K562 (cell line): ENCODE results near the gene OR8G5. TPM values are rescaled to one million over a fixed set of nuclear protein-coding genes. Genes with fewer than 3 reads are reported as not detected.

ENCODE experiments used
- ATAC-seq: fragments of 200-7000 bp; cut with Tn5 transposase; 3 replicates; pipeline ENCODE4 v1.9.1; 2020; ENCODE audit warnings: moderate library complexity
- BruUV-seq: library from RNA; stranded (reverse); fragments of 400-500 nt; replicated peaks from 2 replicates; lab custom pipeline; 2021; lab: Mats Ljungman, UMichigan
- CTCF ChIA-PET: fragments of 300-600 bp; formaldehyde crosslinking; extraction: SDS; loops from one replicate; lab custom pipeline; 2021; ENCODE audit warnings: low intra/inter-chr PET ratio; lab: Yijun Ruan, JAX
- POLR2A ChIA-PET: fragments of 300-600, 350-650 bp; sonication (Branson Sonifier 250); formaldehyde crosslinking; extraction: SDS; loops from one replicate; lab custom pipeline; 2021; ENCODE audit warnings: antibody characterized with exemption, inconsistent platforms; lab: Yijun Ruan, JAX
- DNase-seq, 4 experiments: peaks; one replicate each; pipeline versions ENCODE4 v3.0.0 to v3.0.0-alpha.2; 2011 to 2018; ENCODE audit warnings: low spot score in 3 of 4, mixed read lengths in 3 of 4; ENCODE audit errors: extremely low read depth in 1 of 4
- FAIRE-seq: peaks from 2 replicates; lab custom pipeline; 2011; peaks lifted over from hg19 to GRCh38; lab: Jason Lieb, UNC
- H2AFZ ChIP-seq: 2 replicates; pipeline ENCODE4 v1.6.0; 2011; ENCODE audit warnings: low read depth, low read length, control low read depth, inconsistent platforms
- H3K27ac ChIP-seq: fragments of 200-600 bp; 3 replicates; pipeline ENCODE4 v1.8.0; 2011; ENCODE audit warnings: low read depth, mild to moderate bottlenecking, control low read depth, inconsistent platforms, low read length, moderate library complexity, mixed read lengths; ENCODE audit errors: extremely low read depth
- H3K27me3 ChIP-seq, 2 experiments: fragments of 300-600 bp in 1 of 2; 2 replicates in 1 of 2; 3 replicates in 1 of 2; pipeline versions ENCODE4 v1.6.0 to v1.8.0; 2011; ENCODE audit warnings: inconsistent platforms in 2 of 2, low read length in 2 of 2, mild to moderate bottlenecking in 1 of 2, mixed read lengths in 1 of 2, moderate library complexity in 1 of 2; ENCODE audit not compliant: control insufficient read depth in 2 of 2, insufficient read depth in 2 of 2
- H3K36me3 ChIP-seq: fragments of 300-600 bp; 3 replicates; pipeline ENCODE4 v1.8.0; 2011; ENCODE audit warnings: mild to moderate bottlenecking, low read length, inconsistent platforms; ENCODE audit not compliant: control insufficient read depth, insufficient read depth
- H3K4me1 ChIP-seq, 2 experiments: fragments of 200-600 bp in 1 of 2; replicated peaks in 1 of 2; 2 replicates in 1 of 2; 3 replicates in 1 of 2; pipeline versions ENCODE4 v1.5.1 to v1.8.0; 2011; ENCODE audit warnings: inconsistent platforms in 2 of 2, low read length in 2 of 2, mild to moderate bottlenecking in 1 of 2, mixed read lengths in 1 of 2, moderate library complexity in 1 of 2; ENCODE audit not compliant: control insufficient read depth in 2 of 2, insufficient read depth in 2 of 2
- H3K4me2 ChIP-seq: 2 replicates; pipeline ENCODE4 v1.6.1; 2011; ENCODE audit warnings: low read length, control low read depth, inconsistent platforms, mixed read lengths; ENCODE audit not compliant: insufficient read depth
- H3K4me3 ChIP-seq: fragments of 200-600 bp; sonication (generic), shearing (Covaris generic); 2 replicates; pipeline ENCODE4 v1.5.1; 2016; ENCODE audit warnings: control low read depth, inconsistent platforms
- H3K79me2 ChIP-seq: fragments of 200-600 bp; 3 replicates; pipeline ENCODE4 v1.8.0; 2011; ENCODE audit warnings: low read length, inconsistent platforms; ENCODE audit not compliant: control insufficient read depth, insufficient read depth
- H3K9ac ChIP-seq, 2 experiments: 2 replicates each; pipeline versions ENCODE4 v1.6.0 to v1.6.1; 2011; ENCODE audit warnings: low read depth in 2 of 2, low read length in 2 of 2, control low read depth in 1 of 2, inconsistent platforms in 1 of 2, mild to moderate bottlenecking in 1 of 2, mixed read lengths in 1 of 2; ENCODE audit not compliant: insufficient read depth in 1 of 2
- H3K9me1 ChIP-seq: one replicate; pipeline ENCODE4 v1.6.0; 2011; ENCODE audit warnings: inconsistent platforms, mild to moderate bottlenecking, low read length, moderate library complexity; ENCODE audit not compliant: control insufficient read depth, insufficient read depth
- H3K9me3 ChIP-seq: replicated peaks from 2 replicates; pipeline ENCODE4 v1.5.1; 2011; ENCODE audit warnings: low read depth, low read length, inconsistent platforms; ENCODE audit not compliant: control insufficient read depth, insufficient read depth
- H4K20me1 ChIP-seq: replicated peaks from 2 replicates; pipeline ENCODE4 v1.6.1; 2011; ENCODE audit warnings: low read length, inconsistent platforms, mixed read lengths; ENCODE audit not compliant: control insufficient read depth, insufficient read depth
- EP400 ChIP-seq: fragments of 450-650 bp; IDR thresholded peaks from 2 replicates; pipeline ENCODE4 v1.6.1; 2017; ENCODE audit warnings: antibody characterized with exemption, mild to moderate bottlenecking, moderate library complexity
- FOXK2 ChIP-seq, 2 experiments: fragments of 450-650 bp; IDR thresholded peaks in 1 of 2; conservative IDR thresholded peaks in 1 of 2; 2 replicates each; pipeline ENCODE4 v1.6.1; 2016; ENCODE audit warnings: low read depth in 2 of 2, mild to moderate bottlenecking in 1 of 2
- GABPB2 ChIP-seq: fragments of 250-450 bp; sonication (Bioruptor Pico); conservative IDR thresholded peaks from 2 replicates; pipeline ENCODE4 v1.5.1; 2021; ENCODE audit warnings: mild to moderate bottlenecking
- HNRNPUL1 ChIP-seq: fragments of 200-400 bp; formaldehyde crosslinking; IDR thresholded peaks from 2 replicates; pipeline ENCODE4 v1.6.1; 2017; ENCODE audit warnings: low read length
- NR4A1 ChIP-seq, 2 experiments: fragments of 250-450 bp in 1 of 2; fragments of 450-650 bp in 1 of 2; sonication (Bioruptor Pico) in 1 of 2; IDR thresholded peaks; 2 replicates each; pipeline versions ENCODE4 v1.4.0 to v1.6.1; 2016 to 2020; ENCODE audit warnings: mild to moderate bottlenecking in 2 of 2, missing compliant biosample characterization in 1 of 2, missing genetic modification characterization in 1 of 2, moderate library complexity in 1 of 2
- PHTF2 ChIP-seq: fragments of 250-450 bp; sonication (Bioruptor Pico); IDR thresholded peaks from 2 replicates; pipeline ENCODE4 v1.5.0; 2021; ENCODE audit warnings: mild to moderate bottlenecking
- POLR3A ChIP-seq: IDR thresholded peaks from 2 replicates; pipeline ENCODE4 v1.6.1; 2011; ENCODE audit warnings: borderline replicate concordance, mild to moderate bottlenecking, moderate library complexity; ENCODE audit not compliant: insufficient read length, insufficient read depth; ENCODE audit errors: extremely low read depth
- PRMT5 ChIP-seq: sonication (generic); formaldehyde crosslinking; IDR thresholded peaks from 2 replicates; pipeline ENCODE4 v1.5.0; 2020; ENCODE audit warnings: missing genetic modification reagents
- TARDBP ChIP-seq: fragments of 450-650 bp; IDR thresholded peaks from 2 replicates; pipeline ENCODE4 v1.6.1; 2016
- ZNF263 ChIP-seq: sonication (generic); formaldehyde crosslinking; IDR thresholded peaks from 2 replicates; pipeline ENCODE4 v1.8.0; 2022; ENCODE audit warnings: mild to moderate bottlenecking, missing genetic modification reagents, borderline replicate concordance
- ZNF354B ChIP-seq: fragments of 250-450 bp; sonication (Bioruptor Pico); IDR thresholded peaks from 2 replicates; pipeline ENCODE4 v1.4.0; 2020
- in situ Hi-C: fragments of 300-500 bp; cut with MboI; formaldehyde crosslinking; loops from 4 replicates; pipeline ENCODE4 v1.15.0; 2018; ENCODE audit warnings: inconsistent platforms, mixed read lengths
- intact Hi-C: fragments of 100-400 bp; cut with micrococcal nuclease; formaldehyde crosslinking; loops from 2 replicates; pipeline ENCODE4 v1.14.2; 2022
- polyA plus RNA-seq, 8 experiments: library from polyadenylated mRNA; depleted of rRNA in 4 of 8; stranded (reverse) in 5 of 8; unstranded in 3 of 8; fragments of >200 nt; fragmentation: Nextera tagmentation in 2 of 8; fragmentation: Illumina TruSeq in 1 of 8; extraction: Ambion mirVana in 2 of 8; extraction: Trizol in 1 of 8; gene quantifications; 2 replicates each; pipeline versions ENCODE4 v1.2.1 to v1.2.3, GENCODE V29; 2011 to 2014; ENCODE audit warnings: inconsistent platforms in 1 of 8, missing spikeins in 1 of 8
- total RNA-seq, 7 experiments: library from RNA; depleted of rRNA in 6 of 7; stranded (reverse); fragments of >200 nt in 6 of 7; fragmentation: Illumina TruSeq in 2 of 7; extraction: Trizol in 2 of 7; gene quantifications; 2 replicates each; pipeline versions ENCODE4 v1.2.1 to v1.2.3, GENCODE V29; 2011 to 2021; ENCODE audit warnings: low replicate concordance in 1 of 7
- TF ChIP-seq, protein P1 (sequence below), 2 experiments: fragments of 450-650 bp in 1 of 2; sonication (generic) in 1 of 2; formaldehyde crosslinking in 1 of 2; IDR thresholded peaks in 1 of 2; conservative IDR thresholded peaks in 1 of 2; 2 replicates each; pipeline versions ENCODE4 v1.6.1 to v1.8.1; 2016 to 2023; ENCODE audit warnings: mild to moderate bottlenecking in 2 of 2, moderate library complexity in 2 of 2, inconsistent platforms in 1 of 2, missing genetic modification reagents in 1 of 2
- TF ChIP-seq, protein P2 (sequence below): sonication (generic); formaldehyde crosslinking; IDR thresholded peaks from 2 replicates; pipeline ENCODE4 v1.4.0; 2020; ENCODE audit warnings: mild to moderate bottlenecking, missing genetic modification reagents
- TF ChIP-seq, protein P3 (sequence below): sonication (generic); formaldehyde crosslinking; IDR thresholded peaks from 2 replicates; pipeline ENCODE4 v1.8.0; 2023; ENCODE audit warnings: missing genetic modification reagents, mild to moderate bottlenecking, borderline replicate concordance

The OR8G5 gene
- total and polyA plus RNA-seq, 9 of the 15 experiments (the other 6 are each of a cell fraction or from before 2014, with no cell fraction given), result 0.18 to 3.8 (median 1.7) TPM

DNA sequence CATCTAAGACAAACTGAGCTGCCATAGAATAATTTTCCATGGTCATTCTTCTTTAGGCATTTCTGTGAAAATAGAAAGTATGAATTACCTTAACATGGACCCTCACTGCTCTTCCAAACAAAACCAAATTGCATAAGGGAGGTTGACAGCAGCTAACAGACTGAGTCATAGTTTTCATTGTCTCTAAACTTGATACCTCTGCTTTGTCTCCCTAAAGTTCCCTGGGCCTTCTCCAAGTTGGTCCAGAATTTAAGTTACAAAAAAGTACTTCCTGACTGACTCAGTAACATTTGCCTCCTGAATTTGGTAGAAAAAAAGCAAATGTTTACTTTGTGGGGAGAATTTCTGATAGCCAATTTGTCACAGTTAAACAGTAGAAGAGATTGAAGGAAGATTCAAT lies 54.5 kb downstream of the OR8G5 start:
- no peak for DNase-seq
- no peaks in the 10 kb centered on the region for H3K9me3 ChIP-seq
- TF ChIP-seq, protein P1, sequence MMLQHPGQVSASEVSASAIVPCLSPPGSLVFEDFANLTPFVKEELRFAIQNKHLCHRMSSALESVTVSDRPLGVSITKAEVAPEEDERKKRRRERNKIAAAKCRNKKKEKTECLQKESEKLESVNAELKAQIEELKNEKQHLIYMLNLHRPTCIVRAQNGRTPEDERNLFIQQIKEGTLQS (IDR thresholded peaks at IDR 0.05), result no peak
- TF ChIP-seq, protein P1 (CRISPR knock-in tag; conservative IDR thresholded peaks at IDR 0.05), result no peak
- TF ChIP-seq, protein P2, sequence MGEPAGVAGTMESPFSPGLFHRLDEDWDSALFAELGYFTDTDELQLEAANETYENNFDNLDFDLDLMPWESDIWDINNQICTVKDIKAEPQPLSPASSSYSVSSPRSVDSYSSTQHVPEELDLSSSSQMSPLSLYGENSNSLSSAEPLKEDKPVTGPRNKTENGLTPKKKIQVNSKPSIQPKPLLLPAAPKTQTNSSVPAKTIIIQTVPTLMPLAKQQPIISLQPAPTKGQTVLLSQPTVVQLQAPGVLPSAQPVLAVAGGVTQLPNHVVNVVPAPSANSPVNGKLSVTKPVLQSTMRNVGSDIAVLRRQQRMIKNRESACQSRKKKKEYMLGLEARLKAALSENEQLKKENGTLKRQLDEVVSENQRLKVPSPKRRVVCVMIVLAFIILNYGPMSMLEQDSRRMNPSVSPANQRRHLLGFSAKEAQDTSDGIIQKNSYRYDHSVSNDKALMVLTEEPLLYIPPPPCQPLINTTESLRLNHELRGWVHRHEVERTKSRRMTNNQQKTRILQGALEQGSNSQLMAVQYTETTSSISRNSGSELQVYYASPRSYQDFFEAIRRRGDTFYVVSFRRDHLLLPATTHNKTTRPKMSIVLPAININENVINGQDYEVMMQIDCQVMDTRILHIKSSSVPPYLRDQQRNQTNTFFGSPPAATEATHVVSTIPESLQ (CRISPR knock-in tag), result no peak
- no peak for TF ChIP-seq ZNF354B
- TF ChIP-seq PRMT5 (CRISPR knock-in tag), result no peak
- TF ChIP-seq POLR3A, result no peak
- TF ChIP-seq, protein P3, sequence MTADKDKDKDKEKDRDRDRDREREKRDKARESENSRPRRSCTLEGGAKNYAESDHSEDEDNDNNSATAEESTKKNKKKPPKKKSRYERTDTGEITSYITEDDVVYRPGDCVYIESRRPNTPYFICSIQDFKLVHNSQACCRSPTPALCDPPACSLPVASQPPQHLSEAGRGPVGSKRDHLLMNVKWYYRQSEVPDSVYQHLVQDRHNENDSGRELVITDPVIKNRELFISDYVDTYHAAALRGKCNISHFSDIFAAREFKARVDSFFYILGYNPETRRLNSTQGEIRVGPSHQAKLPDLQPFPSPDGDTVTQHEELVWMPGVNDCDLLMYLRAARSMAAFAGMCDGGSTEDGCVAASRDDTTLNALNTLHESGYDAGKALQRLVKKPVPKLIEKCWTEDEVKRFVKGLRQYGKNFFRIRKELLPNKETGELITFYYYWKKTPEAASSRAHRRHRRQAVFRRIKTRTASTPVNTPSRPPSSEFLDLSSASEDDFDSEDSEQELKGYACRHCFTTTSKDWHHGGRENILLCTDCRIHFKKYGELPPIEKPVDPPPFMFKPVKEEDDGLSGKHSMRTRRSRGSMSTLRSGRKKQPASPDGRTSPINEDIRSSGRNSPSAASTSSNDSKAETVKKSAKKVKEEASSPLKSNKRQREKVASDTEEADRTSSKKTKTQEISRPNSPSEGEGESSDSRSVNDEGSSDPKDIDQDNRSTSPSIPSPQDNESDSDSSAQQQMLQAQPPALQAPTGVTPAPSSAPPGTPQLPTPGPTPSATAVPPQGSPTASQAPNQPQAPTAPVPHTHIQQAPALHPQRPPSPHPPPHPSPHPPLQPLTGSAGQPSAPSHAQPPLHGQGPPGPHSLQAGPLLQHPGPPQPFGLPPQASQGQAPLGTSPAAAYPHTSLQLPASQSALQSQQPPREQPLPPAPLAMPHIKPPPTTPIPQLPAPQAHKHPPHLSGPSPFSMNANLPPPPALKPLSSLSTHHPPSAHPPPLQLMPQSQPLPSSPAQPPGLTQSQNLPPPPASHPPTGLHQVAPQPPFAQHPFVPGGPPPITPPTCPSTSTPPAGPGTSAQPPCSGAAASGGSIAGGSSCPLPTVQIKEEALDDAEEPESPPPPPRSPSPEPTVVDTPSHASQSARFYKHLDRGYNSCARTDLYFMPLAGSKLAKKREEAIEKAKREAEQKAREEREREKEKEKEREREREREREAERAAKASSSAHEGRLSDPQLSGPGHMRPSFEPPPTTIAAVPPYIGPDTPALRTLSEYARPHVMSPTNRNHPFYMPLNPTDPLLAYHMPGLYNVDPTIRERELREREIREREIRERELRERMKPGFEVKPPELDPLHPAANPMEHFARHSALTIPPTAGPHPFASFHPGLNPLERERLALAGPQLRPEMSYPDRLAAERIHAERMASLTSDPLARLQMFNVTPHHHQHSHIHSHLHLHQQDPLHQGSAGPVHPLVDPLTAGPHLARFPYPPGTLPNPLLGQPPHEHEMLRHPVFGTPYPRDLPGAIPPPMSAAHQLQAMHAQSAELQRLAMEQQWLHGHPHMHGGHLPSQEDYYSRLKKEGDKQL, result no peak
- no peak for TF ChIP-seq EP400
- TF ChIP-seq GABPB2 (CRISPR knock-in tag), result no peak
- TF ChIP-seq FOXK2 (conservative IDR thresholded peaks at IDR 0.05 in 1 of 2, IDR thresholded peaks at IDR 0.05 in 1 of 2; ENCODE audit: low read depth in 2 of 2), result no peak
- no peak for TF ChIP-seq TARDBP
- TF ChIP-seq NR4A1 (CRISPR knock-in tag; IDR thresholded peaks at IDR 0.05), result no peak
- no peak for TF ChIP-seq NR4A1 (tag; IDR thresholded peaks at IDR 0.05)
- TF ChIP-seq ZNF263 (CRISPR knock-in tag), result no peak
- TF ChIP-seq HNRNPUL1, result no peak
- TF ChIP-seq PHTF2 (CRISPR knock-in tag), result no peak
- ChIA-PET CTCF (no interaction called here), POLR2A (interaction anchor here (0.9 kb wide), 1 partner anchor 24 kb away, joined by 3 read pairs; no protein-coding TSS in a partner anchor)
- no peak overlapping the region for H3K27ac ChIP-seq
- H3K9me1 ChIP-seq, result no peaks in the 10 kb centered on the region
- no TSS peak for BruUV-seq
- H3K9ac ChIP-seq, result no peak overlapping the region
- no peaks in the 10 kb centered on the region for H3K79me2 ChIP-seq
- no peak overlapping the region for H3K4me3 ChIP-seq
- in situ Hi-C loops, result no loop called here
- H3K4me2 ChIP-seq, result no peak overlapping the region
- H4K20me1 ChIP-seq, result no peaks in the 10 kb centered on the region
- H3K4me1 ChIP-seq, result peaks cover 0 to 6% of the 10 kb centered on the region in 2 experiments; a peak in 2 of 5 replicates
- intact Hi-C loops, result no loop called here
- H3K36me3 ChIP-seq, result no peaks in the 10 kb centered on the region
- H3K27me3 ChIP-seq, result no peaks in the 10 kb centered on the region
- FAIRE-seq, result no peak
- no peak overlapping the region for H2AFZ ChIP-seq
- ATAC-seq, result no peak
